Kidney tubule cell (primary cell): Measurements from ENCODE around the gene LCE1C.

Experiments
- DNase-seq: peaks from one replicate; pipeline ENCODE4 v3.0.0-alpha.2; 2018; ENCODE audit warnings: low spot score

The LCE1C gene

GRCh38 chr1:152806576-152806975 is at the start of gene LCE1C:
LCE1C (minus strand) TSS chr1:152806651; CDS start chr1:152805478, 1,173 bp downstream.
- DNase-seq = no peak

GRCh38 chr1:152855661-152856060 is 49.2 kb upstream of the LCE1C start:
- no peak for DNase-seq

- DNase-seq = no peak
Measured at GRCh38 chr1:152842556-152842955, 36.1 kb upstream of the LCE1C start, which contains the start of gene LCE6A. LCE6A (plus strand) TSS chr1:152842856; CDS start chr1:152843521, 665 bp downstream.

GRCh38 chr1:152836870-152837269 is 30.4 kb upstream of the LCE1C start:
- no peak for DNase-seq

- no peak for DNase-seq
Measured at GRCh38 chr1:152827173-152827572, 20.7 kb upstream of the LCE1C start, which contains the start of gene LCE1A. LCE1A (plus strand) TSS chr1:152827473; CDS start chr1:152827473, 0 bp downstream.

- DNase-seq = no peak
Measured at GRCh38 chr1:152824964-152825363, 18.5 kb upstream of the LCE1C start.

- DNase-seq = no peak
Measured at GRCh38 chr1:152823294-152823693, 16.8 kb upstream of the LCE1C start.

GRCh38 chr1:152817309-152817708 is 10.9 kb upstream of the LCE1C start:
- DNase-seq = no peak

- no peak for DNase-seq
Measured at GRCh38 chr1:152811671-152812070, 5.2 kb upstream of the LCE1C start, which contains the start of gene LCE1B. LCE1B (plus strand) TSS chr1:152811971; CDS start chr1:152812447, 476 bp downstream.

GRCh38 chr1:152811050-152811449 is 4.6 kb upstream of the LCE1C start:
- no peak for DNase-seq

GRCh38 chr1:152801333-152801732 is 5.1 kb downstream of the LCE1C start:
- no peak for DNase-seq

GRCh38 chr1:152796421-152796820 is 10.0 kb downstream of the LCE1C start, which contains the start of gene LCE1D:
LCE1D (plus strand) TSS chr1:152796721; CDS start chr1:152797795, 1,074 bp downstream.
- no peak for DNase-seq

- no peak for DNase-seq
Measured at GRCh38 chr1:152795686-152796085, 10.8 kb downstream of the LCE1C start.

- DNase-seq = no peak
Measured at GRCh38 chr1:152786077-152786476, 20.4 kb downstream of the LCE1C start, which contains the start of gene LCE1E. LCE1E (plus strand) TSS chr1:152786257; CDS start chr1:152787300, 1,043 bp downstream.

GRCh38 chr1:152783095-152783494 is 23.4 kb downstream of the LCE1C start:
- DNase-seq = no peak

- peak; percentile 10 for DNase-seq
Measured at GRCh38 chr1:152777510-152778137, 28.8 kb downstream of the LCE1C start.

- DNase-seq = no peak
Measured at GRCh38 chr1:152776361-152776760, 30.1 kb downstream of the LCE1C start.

GRCh38 chr1:152774875-152775274 is 31.6 kb downstream of the LCE1C start, which contains the start of gene LCE1F:
LCE1F (plus strand) TSS chr1:152775140; CDS start chr1:152776372, 1,232 bp downstream.
- DNase-seq = no peak

- no peak for DNase-seq
Measured at GRCh38 chr1:152770411-152770810, 36.0 kb downstream of the LCE1C start.

- DNase-seq = no peak
Measured at GRCh38 chr1:152768847-152769533, 37.5 kb downstream of the LCE1C start.

GRCh38 chr1:152761609-152762213 is 44.7 kb downstream of the LCE1C start:
- no peak for DNase-seq

- no peak for DNase-seq
Measured at GRCh38 chr1:152760551-152761190, 45.8 kb downstream of the LCE1C start.
